AG10803 (cell line): ENCODE data around the gene SSH2.

Source experiments
- DNase-seq: peaks from one replicate; pipeline ENCODE4 v3.0.0; 2010; ENCODE audit warnings: low read depth
- H3K4me3 ChIP-seq: 2 replicates; pipeline ENCODE4 v1.5.1; 2011; ENCODE audit warnings: mild to moderate bottlenecking, low read length, control low read depth
- TF ChIP-seq, protein P1 (sequence below): conservative IDR thresholded peaks from 2 replicates; pipeline ENCODE4 v1.5.1; 2011; ENCODE audit warnings: mild to moderate bottlenecking, low read length, control low read depth, inconsistent platforms

Gene SSH2

DNA sequence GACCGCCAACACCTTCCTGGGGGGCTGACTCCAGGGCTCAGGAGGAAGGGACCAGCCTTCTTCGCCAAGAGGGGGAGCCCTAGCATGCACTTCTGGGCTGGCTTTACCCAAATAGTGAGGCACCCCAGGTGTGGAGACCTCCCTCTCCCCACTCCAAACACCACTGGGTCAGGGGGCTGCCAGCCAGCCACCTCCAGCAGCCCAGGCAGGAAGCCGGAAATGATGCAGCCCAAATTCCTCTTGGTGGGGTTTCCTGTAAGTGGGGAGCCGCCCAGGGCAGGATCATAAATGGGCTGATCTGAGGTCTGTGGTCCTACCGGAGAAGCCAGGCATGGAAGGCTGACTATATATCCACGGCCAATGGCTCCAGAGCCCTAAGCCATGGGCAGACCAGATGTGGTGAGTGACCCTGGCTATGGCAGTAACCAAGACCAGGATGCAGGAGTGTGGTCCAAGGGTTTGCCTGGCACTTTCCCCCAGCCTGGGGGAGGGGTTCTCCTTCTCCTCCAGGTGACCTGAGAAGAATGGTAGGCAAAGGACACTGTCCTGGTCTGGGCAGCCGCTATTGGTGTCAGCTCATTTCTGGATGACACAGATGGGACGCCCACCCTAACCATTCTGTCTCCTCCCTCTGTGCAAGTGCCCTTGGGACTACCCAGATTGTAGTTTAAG is 344.8 kb downstream of the SSH2 start:
- TF ChIP-seq, protein P1, sequence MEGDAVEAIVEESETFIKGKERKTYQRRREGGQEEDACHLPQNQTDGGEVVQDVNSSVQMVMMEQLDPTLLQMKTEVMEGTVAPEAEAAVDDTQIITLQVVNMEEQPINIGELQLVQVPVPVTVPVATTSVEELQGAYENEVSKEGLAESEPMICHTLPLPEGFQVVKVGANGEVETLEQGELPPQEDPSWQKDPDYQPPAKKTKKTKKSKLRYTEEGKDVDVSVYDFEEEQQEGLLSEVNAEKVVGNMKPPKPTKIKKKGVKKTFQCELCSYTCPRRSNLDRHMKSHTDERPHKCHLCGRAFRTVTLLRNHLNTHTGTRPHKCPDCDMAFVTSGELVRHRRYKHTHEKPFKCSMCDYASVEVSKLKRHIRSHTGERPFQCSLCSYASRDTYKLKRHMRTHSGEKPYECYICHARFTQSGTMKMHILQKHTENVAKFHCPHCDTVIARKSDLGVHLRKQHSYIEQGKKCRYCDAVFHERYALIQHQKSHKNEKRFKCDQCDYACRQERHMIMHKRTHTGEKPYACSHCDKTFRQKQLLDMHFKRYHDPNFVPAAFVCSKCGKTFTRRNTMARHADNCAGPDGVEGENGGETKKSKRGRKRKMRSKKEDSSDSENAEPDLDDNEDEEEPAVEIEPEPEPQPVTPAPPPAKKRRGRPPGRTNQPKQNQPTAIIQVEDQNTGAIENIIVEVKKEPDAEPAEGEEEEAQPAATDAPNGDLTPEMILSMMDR = peak; percentile 22; the same call in 1 of the 2 replicates
- no peak overlapping the region for H3K4me3 ChIP-seq
- DNase-seq = no peak

GRCh38 chr17:29584452-29585079 is 345.5 kb downstream of the SSH2 start:
- DNase-seq = no peak
- H3K4me3 ChIP-seq = no peak overlapping the region
- TF ChIP-seq, protein P1 = no peak

GRCh38 chr17:29583324-29584248 is 346.4 kb downstream of the SSH2 start:
- no peak overlapping the region for H3K4me3 ChIP-seq
- TF ChIP-seq, protein P1 = no peak
- no peak for DNase-seq

DNA sequence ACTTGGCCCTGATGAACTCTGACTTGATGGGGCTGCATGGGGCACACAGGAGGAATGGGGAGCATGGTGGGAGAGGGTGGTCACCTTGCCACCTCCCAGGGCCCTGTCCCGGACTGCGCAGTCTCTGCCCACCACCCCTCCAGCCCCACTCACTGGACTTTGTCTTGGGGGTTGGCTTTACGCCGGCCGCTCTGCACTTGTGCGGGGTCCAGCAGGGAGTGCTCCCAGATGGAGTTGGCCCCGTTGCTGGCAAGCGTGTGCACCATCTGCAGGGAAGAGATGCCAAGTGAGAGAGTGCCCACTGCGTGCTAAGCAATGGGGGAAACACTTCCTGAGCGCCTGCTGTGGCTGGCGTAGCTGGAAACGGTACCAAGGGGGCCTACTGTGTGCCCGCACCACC is 347.3 kb downstream of the SSH2 start:
- TF ChIP-seq, protein P1 = no peak
- no peak for DNase-seq
- no peak overlapping the region for H3K4me3 ChIP-seq

- H3K4me3 ChIP-seq = no peak overlapping the region
- DNase-seq = no peak
- TF ChIP-seq, protein P1 = no peak
Measured at GRCh38 chr17:29582254-29582765, 347.7 kb downstream of the SSH2 start.

GRCh38 chr17:29581583-29582253 is 348.3 kb downstream of the SSH2 start:
- H3K4me3 ChIP-seq = no peak overlapping the region

More at GRCh38 chr17:29581583-29582253, 348.3 kb downstream of the SSH2 start:
- TF ChIP-seq, protein P1 = no peak
- no peak for DNase-seq
